ENCODE measurements around the gene CSTF1. TPM values are rescaled to one million over a fixed set of nuclear protein-coding genes. Genes with fewer than 3 reads are reported as not detected.

The CSTF1 gene
- total and polyA plus RNA-seq, 2 of the 4 experiments (the other 2 are of a cell fraction) = 48.8 to 105 TPM

DNA sequence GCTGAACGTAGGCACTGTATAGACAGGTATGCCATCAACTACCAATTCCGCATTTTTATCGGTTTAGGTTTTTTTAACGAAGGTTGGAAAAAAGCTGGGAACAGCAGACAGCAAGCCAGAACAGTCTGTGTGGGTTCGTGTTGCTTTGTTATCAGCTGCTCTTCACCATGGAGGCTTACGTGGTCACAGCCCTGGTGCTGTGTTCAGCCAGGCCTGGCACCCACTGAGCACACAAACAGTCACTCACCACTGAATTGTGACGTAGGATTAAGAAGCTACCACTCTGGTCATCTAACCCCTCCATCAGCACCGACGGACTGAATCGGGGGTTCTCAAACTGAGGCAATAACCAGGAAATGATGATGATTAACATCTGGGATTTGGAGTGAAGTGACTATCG, 20.5 kb upstream of the CSTF1 start:
- DNase-seq (no peak), ATAC-seq (ENCODE audit: low read depth) (no peak)
- Histone ChIP-seq H4K91ac (ENCODE audit: insufficient read depth, low read depth, low read length) (no peak overlapping the region), H3K4me1 (ENCODE audit: control insufficient read depth, insufficient read depth, low read length) (no peaks in the 10 kb centered on the region), H4K8ac (ENCODE audit: low read depth in 2 of 2, low read length in 2 of 2) (no peak overlapping the region), H3K9ac (ENCODE audit: low read depth, low read length) (no peak overlapping the region), H3K79me1 (ENCODE audit: low read depth in 1 of 2, low read length in 2 of 2) (peaks cover 36 to 44% of the 10 kb centered on the region in 2 experiments), H2AK5ac (ENCODE audit: low read depth, low read length) (no peak overlapping the region), H3K36me3 (ENCODE audit: control insufficient read depth, insufficient read depth, low read length) (peaks cover 16% of the 10 kb centered on the region), H3K4me3 (ENCODE audit: insufficient read depth, low read depth, low read length) (no peak overlapping the region), H3K14ac (replicated peaks; ENCODE audit: low read depth, low read length) (no peak overlapping the region), H3K27me3 (ENCODE audit: control insufficient read depth, insufficient read depth, low read length) (no peaks in the 10 kb centered on the region), H2BK5ac (ENCODE audit: low read depth, low read length, poor library complexity, severe bottlenecking) (no peak overlapping the region), H2BK15ac (ENCODE audit: low read depth, low read length) (no peak overlapping the region), H2AFZ (replicated peaks; ENCODE audit: low read length, poor library complexity) (no peak overlapping the region), H3K4ac (ENCODE audit: low read depth, low read length) (no peak overlapping the region), H3K9me3 (ENCODE audit: control insufficient read depth, insufficient read depth, low read length) (no peaks in the 10 kb centered on the region), H2BK120ac (ENCODE audit: low read depth, low read length) (no peak overlapping the region), H3K56ac (ENCODE audit: extremely low read depth, insufficient read depth, low read length) (no peak overlapping the region), H3K9me1 (ENCODE audit: insufficient read depth, low read length) (peaks cover 9% of the 10 kb centered on the region), H4K5ac (ENCODE audit: low read depth, low read length) (no peak overlapping the region), H3K4me2 (ENCODE audit: low read depth, low read length) (no peak overlapping the region), H4K20me1 (ENCODE audit: insufficient read depth, low read length) (no peaks in the 10 kb centered on the region), H3K27ac (ENCODE audit: insufficient read depth, low read length) (no peak overlapping the region), H3K18ac (ENCODE audit: low read depth, low read length) (no peak overlapping the region), H3K23ac (ENCODE audit: low read depth, low read length) (no peak overlapping the region), H2BK20ac (ENCODE audit: low read depth, low read length) (no peak overlapping the region), H2AK9ac (replicated peaks; ENCODE audit: low read depth, low read length, poor library complexity) (no peak overlapping the region)
- WGBS, 2 experiments (ENCODE audit: extremely low coverage in 2 of 2, insufficient read length in 1 of 2) = 98% methylated on average over 5 of the region's 11 CpGs; no CpG with 5 or more reads in 1 of the 2 experiments
- intact Hi-C loops (cut with micrococcal nuclease) (no loop called here), dilution Hi-C loops (cut with HindIII; ENCODE audit: low sequenced_read_pairs, unreplicated experiment) (no loop called here), in situ Hi-C loops (cut with MboI; ENCODE audit: low sequenced_read_pairs) (loop anchor here (25.0 kb wide), 1 partner anchor 415 kb away; no protein-coding TSS in a partner anchor)
- CTCF ChIA-PET = no interaction called here
- no peak for TF ChIP-seq FOS (IDR thresholded peaks at IDR 0.05; ENCODE audit: low read depth, low read length)
- TF ChIP-seq SMC3 (IDR thresholded peaks at IDR 0.05; ENCODE audit: low read depth, low read length) = no peak
- TF ChIP-seq POLR2A (IDR thresholded peaks at IDR 0.05; ENCODE audit: low read depth, low read length) = no peak
- no peak for TF ChIP-seq MAFK (IDR thresholded peaks at IDR 0.05; ENCODE audit: low read depth, low read length)
- no peak for TF ChIP-seq NFE2L2 (IDR thresholded peaks at IDR 0.05; ENCODE audit: low read depth, low read length)
- no peak for TF ChIP-seq CHD1 (IDR thresholded peaks at IDR 0.05; ENCODE audit: low read depth, low read length)
- TF ChIP-seq MXI1 (IDR thresholded peaks at IDR 0.05; ENCODE audit: borderline replicate concordance, low read depth, low read length) = no peak
- TF ChIP-seq, protein P1, sequence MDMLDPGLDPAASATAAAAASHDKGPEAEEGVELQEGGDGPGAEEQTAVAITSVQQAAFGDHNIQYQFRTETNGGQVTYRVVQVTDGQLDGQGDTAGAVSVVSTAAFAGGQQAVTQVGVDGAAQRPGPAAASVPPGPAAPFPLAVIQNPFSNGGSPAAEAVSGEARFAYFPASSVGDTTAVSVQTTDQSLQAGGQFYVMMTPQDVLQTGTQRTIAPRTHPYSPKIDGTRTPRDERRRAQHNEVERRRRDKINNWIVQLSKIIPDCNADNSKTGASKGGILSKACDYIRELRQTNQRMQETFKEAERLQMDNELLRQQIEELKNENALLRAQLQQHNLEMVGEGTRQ (IDR thresholded peaks at IDR 0.05; ENCODE audit: low read depth, low read length) = no peak
- TF ChIP-seq MAZ (IDR thresholded peaks at IDR 0.05; ENCODE audit: borderline replicate concordance, low read depth, low read length) = no peak
- no TSS peak for BruUV-seq (replicated peaks)
- POLR2A ChIA-PET (ENCODE audit: unreplicated experiment) = no interaction called here
